Stimulated activated CD8-positive, alpha-beta memory T cell treated with anti-CD3 and anti-CD28 coated beads, Interleukin-4, amount 100 ng/mL, for 48 hours (primary cell): ENCODE results near the gene EXOC7.
A peak's percentile ranks its signal among the peaks of the same experiment; 100 is the strongest.

ENCODE experiments used
- DNase-seq: peaks from one replicate; pipeline ENCODE4 v3.0.0-alpha.2; 2020

Gene EXOC7

GRCh38 chr17:76103274-76104139 lies at the start of gene EXOC7:
Gene EXOC7 (minus strand): TSS chr17:76103787. CDS start chr17:76103692, 95 bp downstream.
- DNase-seq, result peak; percentile 95

GRCh38 chr17:76153202-76153601 lies 49.6 kb upstream of the EXOC7 start:
- DNase-seq, result peak; percentile 12

GRCh38 chr17:76152591-76152990 lies 49.0 kb upstream of the EXOC7 start:
- peak; percentile 16 for DNase-seq

GRCh38 chr17:76151896-76152454 lies 48.4 kb upstream of the EXOC7 start:
- DNase-seq, result peak; percentile 21

- DNase-seq, result peak; percentile 11
These were observed 47.4 kb upstream of the EXOC7 start for GRCh38 chr17:76150712-76151622.

- DNase-seq, result peak; percentile 20
These were observed 45.6 kb upstream of the EXOC7 start for GRCh38 chr17:76149214-76149613.

- DNase-seq, result no peak
These were observed 44.4 kb upstream of the EXOC7 start for GRCh38 chr17:76148015-76148326.

GRCh38 chr17:76147211-76148014 lies 43.8 kb upstream of the EXOC7 start:
- peak; percentile 18 for DNase-seq

GRCh38 chr17:76146053-76146851 lies 42.7 kb upstream of the EXOC7 start:
- peak; percentile 41 for DNase-seq

GRCh38 chr17:76145231-76146052 lies 41.9 kb upstream of the EXOC7 start:
- DNase-seq, result peak; percentile 38

- no peak for DNase-seq
These were observed 39.0 kb upstream of the EXOC7 start for GRCh38 chr17:76142585-76143041.

GRCh38 chr17:76142039-76142584 lies 38.5 kb upstream of the EXOC7 start:
- no peak for DNase-seq

- DNase-seq, result peak; percentile 94
These were observed 37.8 kb upstream of the EXOC7 start, which contains the start of gene FOXJ1 for GRCh38 chr17:76141212-76142038. Gene FOXJ1 (minus strand): TSS chr17:76141245. CDS start chr17:76140395, 850 bp downstream.

- no peak for DNase-seq
These were observed 37.1 kb upstream of the EXOC7 start for GRCh38 chr17:76140661-76141211.

- peak; percentile 64 for DNase-seq
These were observed 36.4 kb upstream of the EXOC7 start for GRCh38 chr17:76139801-76140660.

- DNase-seq, result no peak
These were observed 35.5 kb upstream of the EXOC7 start for GRCh38 chr17:76138896-76139752.
